ENCODE data around the gene RPL11.

DNA sequence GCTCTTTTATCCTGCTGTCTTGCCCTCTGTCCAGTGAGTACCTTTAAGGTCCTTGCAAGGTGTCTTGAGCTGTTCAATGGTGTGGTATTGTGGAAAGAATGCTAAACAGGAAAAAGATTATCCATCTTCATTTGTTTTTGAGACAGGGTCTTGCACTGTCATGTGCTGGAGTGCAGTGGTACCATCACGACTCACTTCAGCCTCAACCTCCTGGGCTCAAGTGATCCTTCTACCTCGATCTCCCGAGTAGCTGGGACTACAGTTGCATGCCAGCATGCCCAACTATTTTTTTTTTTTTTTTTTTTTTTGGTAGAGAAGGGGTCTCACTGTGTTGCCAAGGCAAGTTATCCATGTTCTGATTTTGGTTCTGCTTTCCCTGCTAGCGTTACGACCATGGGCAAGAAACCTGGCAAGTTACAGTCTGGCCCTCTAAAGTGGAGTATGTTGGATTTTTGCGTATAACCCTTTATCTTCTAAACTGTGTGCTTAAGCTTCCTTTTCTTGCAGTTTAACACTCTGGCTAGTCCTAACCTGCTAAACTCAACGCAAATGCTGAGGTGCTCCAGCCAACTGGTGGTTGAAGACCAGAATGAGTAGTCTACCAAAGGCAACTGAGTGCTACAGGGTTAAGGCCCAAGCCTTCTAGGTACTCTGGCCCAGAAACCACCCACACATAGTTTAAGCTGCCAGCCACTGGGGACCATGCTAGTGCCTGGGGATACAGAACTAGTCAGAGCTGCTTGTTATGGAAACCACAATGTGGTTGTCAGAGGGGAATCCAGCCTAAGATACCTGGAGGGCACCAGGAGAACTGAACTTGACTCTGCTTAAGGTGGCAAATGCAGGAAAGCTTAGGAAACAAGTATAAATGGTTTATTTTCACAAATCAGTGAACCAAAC lies 7.9 kb downstream of the RPL11 start:
- TF ChIP-seq, protein P1, sequence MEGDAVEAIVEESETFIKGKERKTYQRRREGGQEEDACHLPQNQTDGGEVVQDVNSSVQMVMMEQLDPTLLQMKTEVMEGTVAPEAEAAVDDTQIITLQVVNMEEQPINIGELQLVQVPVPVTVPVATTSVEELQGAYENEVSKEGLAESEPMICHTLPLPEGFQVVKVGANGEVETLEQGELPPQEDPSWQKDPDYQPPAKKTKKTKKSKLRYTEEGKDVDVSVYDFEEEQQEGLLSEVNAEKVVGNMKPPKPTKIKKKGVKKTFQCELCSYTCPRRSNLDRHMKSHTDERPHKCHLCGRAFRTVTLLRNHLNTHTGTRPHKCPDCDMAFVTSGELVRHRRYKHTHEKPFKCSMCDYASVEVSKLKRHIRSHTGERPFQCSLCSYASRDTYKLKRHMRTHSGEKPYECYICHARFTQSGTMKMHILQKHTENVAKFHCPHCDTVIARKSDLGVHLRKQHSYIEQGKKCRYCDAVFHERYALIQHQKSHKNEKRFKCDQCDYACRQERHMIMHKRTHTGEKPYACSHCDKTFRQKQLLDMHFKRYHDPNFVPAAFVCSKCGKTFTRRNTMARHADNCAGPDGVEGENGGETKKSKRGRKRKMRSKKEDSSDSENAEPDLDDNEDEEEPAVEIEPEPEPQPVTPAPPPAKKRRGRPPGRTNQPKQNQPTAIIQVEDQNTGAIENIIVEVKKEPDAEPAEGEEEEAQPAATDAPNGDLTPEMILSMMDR (conservative IDR thresholded peaks at IDR 0.05): no peak
- no peak for TF ChIP-seq EZH2 (IDR thresholded peaks at IDR 0.05; ENCODE audit: low read depth)
